K562 (cell line): ENCODE results near the gene HOXC10. TPM values are rescaled to one million over a fixed set of nuclear protein-coding genes. Genes with fewer than 3 reads are reported as not detected.

Experiments used
- EP300 ChIP-seq: IDR thresholded peaks from 2 replicates; pipeline ENCODE4 v1.6.1; 2012; ENCODE audit warnings: low read length, improper control_type of control experiment
- FOSL1 ChIP-seq: fragments of 200-800 bp; sonication (Bioruptor generic); conservative IDR thresholded peaks from 2 replicates; pipeline ENCODE4 v1.6.1; 2016; ENCODE audit warnings: missing genetic modification characterization, missing compliant biosample characterization
- MCM2 ChIP-seq: fragments of 450-650 bp; IDR thresholded peaks from 2 replicates; pipeline ENCODE4 v1.6.1; 2017; ENCODE audit warnings: low read depth, mild to moderate bottlenecking
- MTA2 ChIP-seq: fragments of 450-650 bp; IDR thresholded peaks from 2 replicates; pipeline ENCODE4 v1.6.1; 2016; ENCODE audit warnings: low read depth
- NR4A1 ChIP-seq, 2 experiments: fragments of 250-450 bp in 1 of 2; fragments of 450-650 bp in 1 of 2; sonication (Bioruptor Pico) in 1 of 2; IDR thresholded peaks; 2 replicates each; pipeline versions ENCODE4 v1.4.0 to v1.6.1; 2016 to 2020; ENCODE audit warnings: mild to moderate bottlenecking in 2 of 2, missing compliant biosample characterization in 1 of 2, missing genetic modification characterization in 1 of 2, moderate library complexity in 1 of 2
- PHB2 ChIP-seq: fragments of 450-650 bp; IDR thresholded peaks from 2 replicates; pipeline ENCODE4 v1.6.1; 2017; ENCODE audit warnings: low read depth
- RBFOX2 ChIP-seq: fragments of 200-400 bp; formaldehyde crosslinking; IDR thresholded peaks from 2 replicates; pipeline ENCODE4 v1.6.1; 2017; ENCODE audit warnings: low read depth, mild to moderate bottlenecking, low read length, moderate library complexity
- SMC3 ChIP-seq: conservative IDR thresholded peaks from 2 replicates; pipeline ENCODE4 v1.6.1; 2011; ENCODE audit warnings: low read depth, low read length, improper control_type of control experiment; ENCODE audit not compliant: insufficient read depth
- SRF ChIP-seq, 2 experiments: fragments of 250-450, 450-650 bp in 1 of 2; sonication (Bioruptor Pico) in 1 of 2; sonication (generic) in 1 of 2; formaldehyde crosslinking; IDR thresholded peaks; 2 replicates each; pipeline versions ENCODE4 v1.5.0 to v1.5.1; 2020 to 2022; ENCODE audit warnings: mild to moderate bottlenecking in 1 of 2, missing genetic modification reagents in 1 of 2
- TCFL5 ChIP-seq: fragments of 250-450 bp; sonication (Bioruptor Pico); conservative IDR thresholded peaks from 2 replicates; pipeline ENCODE4 v1.6.1; 2021; ENCODE audit warnings: mild to moderate bottlenecking, moderate library complexity, matching md5 sums
- TEAD4 ChIP-seq, 2 experiments: sonication (generic) in 1 of 2; formaldehyde crosslinking in 1 of 2; IDR thresholded peaks; 2 replicates each; pipeline versions ENCODE4 v1.6.1 to v1.8.0; 2012 to 2022; ENCODE audit warnings: borderline replicate concordance in 1 of 2, inconsistent platforms in 1 of 2, low read length in 1 of 2, mild to moderate bottlenecking in 1 of 2, missing genetic modification reagents in 1 of 2
- TRIM28 ChIP-seq: fragments of 450-650 bp; IDR thresholded peaks from 2 replicates; pipeline ENCODE4 v1.6.1; 2017
- XRCC5 ChIP-seq: fragments of 200-400 bp; formaldehyde crosslinking; IDR thresholded peaks from 2 replicates; pipeline ENCODE4 v1.6.1; 2017; ENCODE audit warnings: low read depth, mild to moderate bottlenecking, low read length
- ZEB2 ChIP-seq: fragments of 450-650 bp; IDR thresholded peaks from 2 replicates; pipeline ENCODE4 v1.6.1; 2016
- ZKSCAN3 ChIP-seq: fragments of 250-450 bp; sonication (Bioruptor Pico); IDR thresholded peaks from 2 replicates; pipeline ENCODE4 v1.4.0; 2020
- ZNF354B ChIP-seq: fragments of 250-450 bp; sonication (Bioruptor Pico); IDR thresholded peaks from 2 replicates; pipeline ENCODE4 v1.4.0; 2020
- polyA plus RNA-seq, 8 experiments: library from polyadenylated mRNA; depleted of rRNA in 4 of 8; stranded (reverse) in 5 of 8; unstranded in 3 of 8; fragments of >200 nt; fragmentation: Nextera tagmentation in 2 of 8; fragmentation: Illumina TruSeq in 1 of 8; extraction: Ambion mirVana in 2 of 8; extraction: Trizol in 1 of 8; gene quantifications; 2 replicates each; pipeline versions ENCODE4 v1.2.1 to v1.2.3, GENCODE V29; 2011 to 2014; ENCODE audit warnings: inconsistent platforms in 1 of 8, missing spikeins in 1 of 8
- total RNA-seq, 7 experiments: library from RNA; depleted of rRNA in 6 of 7; stranded (reverse); fragments of >200 nt in 6 of 7; fragmentation: Illumina TruSeq in 2 of 7; extraction: Trizol in 2 of 7; gene quantifications; 2 replicates each; pipeline versions ENCODE4 v1.2.1 to v1.2.3, GENCODE V29; 2011 to 2021; ENCODE audit warnings: low replicate concordance in 1 of 7
- TF ChIP-seq, protein P1 (sequence below): fragments of 450-650 bp; IDR thresholded peaks from 2 replicates; pipeline ENCODE4 v1.7.1; 2018; ENCODE audit warnings: mild to moderate bottlenecking, low read depth; ENCODE audit not compliant: partially characterized antibody
- TF ChIP-seq, protein P2 (sequence below): IDR thresholded peaks from 2 replicates; pipeline ENCODE4 v1.6.1; 2012; ENCODE audit warnings: low read depth, low read length, improper control_type of control experiment, borderline replicate concordance
- TF ChIP-seq, protein P3 (sequence below): IDR thresholded peaks from 2 replicates; pipeline ENCODE4 v1.6.1; 2014; ENCODE audit warnings: antibody characterized with exemption
- TF ChIP-seq, protein P4 (sequence below): sonication (generic); formaldehyde crosslinking; IDR thresholded peaks from 2 replicates; pipeline ENCODE4 v1.8.0; 2022; ENCODE audit warnings: mild to moderate bottlenecking, missing genetic modification reagents
- TF ChIP-seq, protein P5 (sequence below): IDR thresholded peaks from 3 replicates; pipeline ENCODE4 v1.6.1; 2011; ENCODE audit warnings: borderline replicate concordance, mild to moderate bottlenecking; ENCODE audit not compliant: insufficient read length, insufficient read depth

Gene HOXC10
- total and polyA plus RNA-seq, 9 of the 15 experiments (the other 6 are each of a cell fraction or from before 2014, with no cell fraction given), result 0.13 to 0.77 (median 0.35) TPM; not detected in 2

DNA sequence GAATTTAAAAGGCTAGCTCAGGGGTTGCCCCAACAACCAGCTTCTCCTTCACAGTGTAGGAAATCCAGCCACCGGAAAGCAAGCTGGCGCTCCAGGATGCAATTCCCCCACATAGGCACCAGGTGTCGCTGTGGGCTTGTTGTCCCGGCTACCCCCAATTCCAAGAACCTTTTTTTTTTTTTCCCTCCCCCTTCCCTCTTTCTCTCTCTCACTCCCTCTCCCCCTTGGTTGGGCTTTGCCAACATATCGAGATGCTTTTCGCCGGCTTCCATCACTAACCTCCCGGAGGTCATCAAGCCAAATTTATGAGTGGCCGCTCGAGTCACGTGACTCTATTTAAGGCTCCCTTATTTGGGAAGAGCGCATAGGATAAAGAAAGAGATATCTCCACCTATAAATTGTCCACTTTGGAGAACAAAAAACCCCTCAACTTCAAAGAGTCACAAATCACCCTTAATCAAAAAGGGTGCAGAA, 47.7 kb downstream of the HOXC10 start, which contains the start of gene HOXC5 (continued):
- TF ChIP-seq, protein P1, sequence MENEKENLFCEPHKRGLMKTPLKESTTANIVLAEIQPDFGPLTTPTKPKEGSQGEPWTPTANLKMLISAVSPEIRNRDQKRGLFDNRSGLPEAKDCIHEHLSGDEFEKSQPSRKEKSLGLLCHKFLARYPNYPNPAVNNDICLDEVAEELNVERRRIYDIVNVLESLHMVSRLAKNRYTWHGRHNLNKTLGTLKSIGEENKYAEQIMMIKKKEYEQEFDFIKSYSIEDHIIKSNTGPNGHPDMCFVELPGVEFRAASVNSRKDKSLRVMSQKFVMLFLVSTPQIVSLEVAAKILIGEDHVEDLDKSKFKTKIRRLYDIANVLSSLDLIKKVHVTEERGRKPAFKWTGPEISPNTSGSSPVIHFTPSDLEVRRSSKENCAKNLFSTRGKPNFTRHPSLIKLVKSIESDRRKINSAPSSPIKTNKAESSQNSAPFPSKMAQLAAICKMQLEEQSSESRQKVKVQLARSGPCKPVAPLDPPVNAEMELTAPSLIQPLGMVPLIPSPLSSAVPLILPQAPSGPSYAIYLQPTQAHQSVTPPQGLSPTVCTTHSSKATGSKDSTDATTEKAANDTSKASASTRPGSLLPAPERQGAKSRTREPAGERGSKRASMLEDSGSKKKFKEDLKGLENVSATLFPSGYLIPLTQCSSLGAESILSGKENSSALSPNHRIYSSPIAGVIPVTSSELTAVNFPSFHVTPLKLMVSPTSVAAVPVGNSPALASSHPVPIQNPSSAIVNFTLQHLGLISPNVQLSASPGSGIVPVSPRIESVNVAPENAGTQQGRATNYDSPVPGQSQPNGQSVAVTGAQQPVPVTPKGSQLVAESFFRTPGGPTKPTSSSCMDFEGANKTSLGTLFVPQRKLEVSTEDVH, result peak; percentile 56
- TF ChIP-seq XRCC5 (0 out of 2 replicates have a peak, but pooled peaks have one; percentile 57), NR4A1 (CRISPR knock-in tag; IDR thresholded peaks at IDR 0.05) (no peak), NR4A1 (tag; IDR thresholded peaks at IDR 0.05) (no peak), TCFL5 (CRISPR knock-in tag) (no peak), SMC3 (peak; percentile 95), SRF (CRISPR knock-in tag; IDR thresholded peaks at IDR 0.05) (no peak), ZNF354B (CRISPR knock-in tag) (no peak), EP300 (0 out of 2 replicates have a peak, but pooled peaks have one; percentile 17), MCM2 (no peak), TRIM28 (peak; percentile 58; the same call in 1 of the 2 replicates), PHB2 (no peak), MTA2 (no peak), ZEB2 (peak; percentile 48; the same call in 1 of the 2 replicates), RBFOX2 (no peak), FOSL1 (tag) (no peak), ZKSCAN3 (CRISPR knock-in tag) (no peak), TEAD4 (IDR thresholded peaks at IDR 0.05; ENCODE audit: low read length) (0 out of 2 replicates have a peak, but pooled peaks have one; percentile 32), TEAD4 (CRISPR knock-in tag; IDR thresholded peaks at IDR 0.05; ENCODE audit: borderline replicate concordance) (no peak)
- TF ChIP-seq, protein P2, sequence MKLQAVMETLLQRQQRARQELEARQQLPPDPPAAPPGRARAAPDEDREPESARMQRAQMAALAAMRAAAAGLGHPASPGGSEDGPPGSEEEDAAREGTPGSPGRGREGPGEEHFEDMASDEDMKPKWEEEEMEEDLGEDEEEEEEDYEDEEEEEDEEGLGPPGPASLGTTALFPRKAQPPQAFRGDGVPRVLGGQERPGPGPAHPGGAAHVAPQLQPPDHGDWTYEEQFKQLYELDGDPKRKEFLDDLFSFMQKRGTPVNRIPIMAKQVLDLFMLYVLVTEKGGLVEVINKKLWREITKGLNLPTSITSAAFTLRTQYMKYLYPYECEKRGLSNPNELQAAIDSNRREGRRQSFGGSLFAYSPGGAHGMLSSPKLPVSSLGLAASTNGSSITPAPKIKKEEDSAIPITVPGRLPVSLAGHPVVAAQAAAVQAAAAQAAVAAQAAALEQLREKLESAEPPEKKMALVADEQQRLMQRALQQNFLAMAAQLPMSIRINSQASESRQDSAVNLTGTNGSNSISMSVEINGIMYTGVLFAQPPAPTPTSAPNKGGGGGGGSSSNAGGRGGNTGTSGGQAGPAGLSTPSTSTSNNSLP, result no peak
- TF ChIP-seq, protein P3, sequence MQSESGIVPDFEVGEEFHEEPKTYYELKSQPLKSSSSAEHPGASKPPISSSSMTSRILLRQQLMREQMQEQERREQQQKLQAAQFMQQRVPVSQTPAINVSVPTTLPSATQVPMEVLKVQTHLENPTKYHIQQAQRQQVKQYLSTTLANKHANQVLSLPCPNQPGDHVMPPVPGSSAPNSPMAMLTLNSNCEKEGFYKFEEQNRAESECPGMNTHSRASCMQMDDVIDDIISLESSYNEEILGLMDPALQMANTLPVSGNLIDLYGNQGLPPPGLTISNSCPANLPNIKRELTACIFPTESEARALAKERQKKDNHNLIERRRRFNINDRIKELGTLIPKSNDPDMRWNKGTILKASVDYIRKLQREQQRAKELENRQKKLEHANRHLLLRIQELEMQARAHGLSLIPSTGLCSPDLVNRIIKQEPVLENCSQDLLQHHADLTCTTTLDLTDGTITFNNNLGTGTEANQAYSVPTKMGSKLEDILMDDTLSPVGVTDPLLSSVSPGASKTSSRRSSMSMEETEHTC, result no peak
- TF ChIP-seq, protein P4, sequence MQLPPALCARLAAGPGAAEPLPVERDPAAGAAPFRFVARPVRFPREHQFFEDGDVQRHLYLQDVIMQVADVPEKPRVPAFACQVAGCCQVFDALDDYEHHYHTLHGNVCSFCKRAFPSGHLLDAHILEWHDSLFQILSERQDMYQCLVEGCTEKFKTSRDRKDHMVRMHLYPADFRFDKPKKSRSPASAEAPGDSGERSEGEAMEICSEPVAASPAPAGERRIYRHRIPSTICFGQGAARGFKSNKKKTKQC (CRISPR knock-in tag), result no peak
- TF ChIP-seq, protein P5, sequence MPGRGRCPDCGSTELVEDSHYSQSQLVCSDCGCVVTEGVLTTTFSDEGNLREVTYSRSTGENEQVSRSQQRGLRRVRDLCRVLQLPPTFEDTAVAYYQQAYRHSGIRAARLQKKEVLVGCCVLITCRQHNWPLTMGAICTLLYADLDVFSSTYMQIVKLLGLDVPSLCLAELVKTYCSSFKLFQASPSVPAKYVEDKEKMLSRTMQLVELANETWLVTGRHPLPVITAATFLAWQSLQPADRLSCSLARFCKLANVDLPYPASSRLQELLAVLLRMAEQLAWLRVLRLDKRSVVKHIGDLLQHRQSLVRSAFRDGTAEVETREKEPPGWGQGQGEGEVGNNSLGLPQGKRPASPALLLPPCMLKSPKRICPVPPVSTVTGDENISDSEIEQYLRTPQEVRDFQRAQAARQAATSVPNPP, result no peak
